ENCODE measurements around the gene PCCA.

DNA sequence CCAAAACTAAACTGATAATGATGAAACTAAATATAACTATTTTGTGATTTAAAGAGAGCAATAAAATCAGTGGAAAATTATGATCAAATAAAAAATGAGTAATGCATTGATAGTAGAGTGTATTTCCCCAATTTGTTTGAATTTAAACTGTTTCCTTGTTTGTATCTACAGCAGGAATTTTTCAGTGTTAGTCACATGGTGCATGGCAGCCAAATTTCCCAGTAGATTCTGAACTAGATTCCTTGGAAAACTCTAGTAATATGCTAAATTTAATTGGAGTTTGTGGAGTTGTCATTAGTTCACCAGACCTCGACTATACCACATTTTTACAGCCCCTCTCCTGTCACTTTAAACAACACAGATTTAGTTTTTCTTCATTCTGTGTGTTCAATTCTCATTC lies 156.2 kb downstream of the PCCA start:
- TF ChIP-seq, protein P1, sequence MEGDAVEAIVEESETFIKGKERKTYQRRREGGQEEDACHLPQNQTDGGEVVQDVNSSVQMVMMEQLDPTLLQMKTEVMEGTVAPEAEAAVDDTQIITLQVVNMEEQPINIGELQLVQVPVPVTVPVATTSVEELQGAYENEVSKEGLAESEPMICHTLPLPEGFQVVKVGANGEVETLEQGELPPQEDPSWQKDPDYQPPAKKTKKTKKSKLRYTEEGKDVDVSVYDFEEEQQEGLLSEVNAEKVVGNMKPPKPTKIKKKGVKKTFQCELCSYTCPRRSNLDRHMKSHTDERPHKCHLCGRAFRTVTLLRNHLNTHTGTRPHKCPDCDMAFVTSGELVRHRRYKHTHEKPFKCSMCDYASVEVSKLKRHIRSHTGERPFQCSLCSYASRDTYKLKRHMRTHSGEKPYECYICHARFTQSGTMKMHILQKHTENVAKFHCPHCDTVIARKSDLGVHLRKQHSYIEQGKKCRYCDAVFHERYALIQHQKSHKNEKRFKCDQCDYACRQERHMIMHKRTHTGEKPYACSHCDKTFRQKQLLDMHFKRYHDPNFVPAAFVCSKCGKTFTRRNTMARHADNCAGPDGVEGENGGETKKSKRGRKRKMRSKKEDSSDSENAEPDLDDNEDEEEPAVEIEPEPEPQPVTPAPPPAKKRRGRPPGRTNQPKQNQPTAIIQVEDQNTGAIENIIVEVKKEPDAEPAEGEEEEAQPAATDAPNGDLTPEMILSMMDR (conservative IDR thresholded peaks at IDR 0.05) = no peak
- TF ChIP-seq ZFX (IDR thresholded peaks at IDR 0.05) = no peak
